H9 (cell line): ENCODE results near the gene HAO1. TPM values are rescaled to one million over a fixed set of nuclear protein-coding genes. Genes with fewer than 3 reads are reported as not detected.
A peak's percentile ranks its signal among the peaks of the same experiment; 100 is the strongest.

Experiments
- DNase-seq: peaks from one replicate; pipeline ENCODE4 v3.0.0-alpha.2; 2017
- H2AFZ ChIP-seq: one replicate; pipeline ENCODE4 v1.6.1; 2013; ENCODE audit warnings: mild to moderate bottlenecking, low read length, control low read depth, moderate library complexity
- H2AK5ac ChIP-seq: 2 replicates; pipeline ENCODE4 v1.6.1; 2013; ENCODE audit warnings: low read length, control low read depth, mixed read lengths; ENCODE audit not compliant: insufficient read length
- H2BK120ac ChIP-seq: one replicate; pipeline ENCODE4 v1.6.1; 2013; ENCODE audit warnings: low read depth, mild to moderate bottlenecking, low read length, control low read depth, inconsistent platforms; ENCODE audit not compliant: poor library complexity, severe bottlenecking
- H2BK12ac ChIP-seq: 2 replicates; pipeline ENCODE4 v1.6.1; 2013; ENCODE audit warnings: low read length, control low read depth, mixed read lengths, low read depth; ENCODE audit not compliant: insufficient read length
- H2BK15ac ChIP-seq: 2 replicates; pipeline ENCODE4 v1.6.1; 2013; ENCODE audit warnings: low read depth, low read length, control low read depth
- H2BK20ac ChIP-seq: one replicate; pipeline ENCODE4 v1.6.1; 2013; ENCODE audit warnings: low read depth, mild to moderate bottlenecking, low read length, control low read depth, inconsistent platforms; ENCODE audit not compliant: poor library complexity, severe bottlenecking
- H2BK5ac ChIP-seq: 2 replicates; pipeline ENCODE4 v1.6.1; 2013; ENCODE audit warnings: low read length, control low read depth, mixed read lengths; ENCODE audit not compliant: insufficient read length
- H3K14ac ChIP-seq: 2 replicates; pipeline ENCODE4 v1.6.1; 2013; ENCODE audit warnings: low read length, control low read depth; ENCODE audit not compliant: insufficient read depth
- H3K18ac ChIP-seq: 2 replicates; pipeline ENCODE4 v1.6.1; 2013; ENCODE audit warnings: low read depth, mild to moderate bottlenecking, mixed read lengths, low read length, control low read depth; ENCODE audit not compliant: insufficient read length
- H3K23ac ChIP-seq: 2 replicates; pipeline ENCODE4 v1.6.1; 2013; ENCODE audit warnings: low read length, control low read depth, mixed read lengths, low read depth; ENCODE audit not compliant: insufficient read length
- H3K23me2 ChIP-seq: 2 replicates; pipeline ENCODE4 v1.6.1; 2013; ENCODE audit warnings: low read depth, mild to moderate bottlenecking, mixed read lengths, low read length, control low read depth; ENCODE audit not compliant: insufficient read length, poor library complexity, severe bottlenecking
- H3K27ac ChIP-seq: 2 replicates; pipeline ENCODE4 v1.5.1; 2013; ENCODE audit warnings: low read length, control low read depth, mixed read lengths, low read depth; ENCODE audit not compliant: insufficient read length
- H3K27me3 ChIP-seq: 2 replicates; pipeline ENCODE4 v1.6.1; 2013; ENCODE audit warnings: low read length, control low read depth, inconsistent platforms; ENCODE audit not compliant: insufficient read depth
- H3K4ac ChIP-seq: 2 replicates; pipeline ENCODE4 v1.6.1; 2013; ENCODE audit warnings: low read depth, mild to moderate bottlenecking, control low read depth, inconsistent platforms, low read length, moderate library complexity
- H3K4me1 ChIP-seq: 2 replicates; pipeline ENCODE4 v1.6.1; 2013; ENCODE audit warnings: low read length, control low read depth, inconsistent platforms; ENCODE audit not compliant: insufficient read depth
- H3K4me2 ChIP-seq: 2 replicates; pipeline ENCODE4 v1.6.1; 2013; ENCODE audit warnings: low read length, control low read depth, mixed read lengths; ENCODE audit not compliant: insufficient read length, insufficient read depth
- H3K56ac ChIP-seq: 2 replicates; pipeline ENCODE4 v1.6.1; 2013; ENCODE audit warnings: low read depth, mild to moderate bottlenecking, mixed read lengths, low read length, control low read depth; ENCODE audit not compliant: insufficient read length
- H3K79me1 ChIP-seq: 2 replicates; pipeline ENCODE4 v1.6.1; 2013; ENCODE audit warnings: low read depth, mild to moderate bottlenecking, moderate library complexity, low read length, control low read depth, inconsistent platforms; ENCODE audit not compliant: insufficient read depth, poor library complexity, severe bottlenecking
- H3K79me2 ChIP-seq: 2 replicates; pipeline ENCODE4 v1.6.1; 2013; ENCODE audit warnings: low read length, control low read depth, inconsistent platforms; ENCODE audit not compliant: insufficient read depth
- H3K9ac ChIP-seq: 2 replicates; pipeline ENCODE4 v1.6.1; 2013; ENCODE audit warnings: low read length, control low read depth, mixed read lengths; ENCODE audit not compliant: insufficient read length; ENCODE audit errors: extremely low read depth
- H3K9me3 ChIP-seq: one replicate; pipeline ENCODE4 v1.6.1; 2013; ENCODE audit warnings: low read depth, low read length, inconsistent platforms; ENCODE audit not compliant: control insufficient read depth
- H3T11ph ChIP-seq: one replicate; pipeline ENCODE4 v1.6.1; 2013; ENCODE audit warnings: mild to moderate bottlenecking, low read length, control low read depth, inconsistent platforms
- H4K20me1 ChIP-seq: one replicate; pipeline ENCODE4 v1.6.1; 2013; ENCODE audit not compliant: control insufficient read depth, insufficient read length, insufficient read depth
- H4K5ac ChIP-seq: 2 replicates; pipeline ENCODE4 v1.6.1; 2013; ENCODE audit warnings: low read depth, mild to moderate bottlenecking, mixed read lengths, low read length, control low read depth; ENCODE audit not compliant: insufficient read length
- H4K8ac ChIP-seq: replicated peaks from 2 replicates; pipeline ENCODE4 v1.6.1; 2013; ENCODE audit warnings: low read length, control low read depth, mixed read lengths, low read depth; ENCODE audit not compliant: insufficient read length
- H4K91ac ChIP-seq: 2 replicates; pipeline ENCODE4 v1.6.1; 2013; ENCODE audit warnings: low read depth, mild to moderate bottlenecking, moderate library complexity, mixed read lengths, low read length, control low read depth; ENCODE audit not compliant: insufficient read length
- H3K27ac Mint-ChIP-seq, 3 experiments: 2 replicates in 2 of 3; 3 replicates in 1 of 3; pipeline ENCODE4 v1.8.0; 2020 to 2021; ENCODE audit warnings: mixed read lengths in 3 of 3, mild to moderate bottlenecking in 1 of 3, moderate library complexity in 1 of 3
- H3K27me3 Mint-ChIP-seq: 2 replicates; pipeline ENCODE4 v1.8.0; 2021; ENCODE audit warnings: low read depth, mild to moderate bottlenecking, moderate library complexity, mixed read lengths
- H3K36me3 Mint-ChIP-seq, 3 experiments: 2 replicates in 2 of 3; 3 replicates in 1 of 3; pipeline ENCODE4 v1.8.0; 2020 to 2021; ENCODE audit warnings: low read depth in 3 of 3, mixed read lengths in 3 of 3; ENCODE audit not compliant: insufficient read depth in 1 of 3
- H3K4me1 Mint-ChIP-seq, 2 experiments: 2 replicates each; pipeline ENCODE4 v1.8.0; 2020; ENCODE audit warnings: mixed read lengths in 2 of 2
- H3K4me3 Mint-ChIP-seq, 2 experiments: 2 replicates in 1 of 2; 3 replicates in 1 of 2; pipeline ENCODE4 v1.8.0; 2020 to 2021; ENCODE audit warnings: mild to moderate bottlenecking in 2 of 2, mixed read lengths in 2 of 2, moderate library complexity in 1 of 2
- H3K9me3 Mint-ChIP-seq, 2 experiments: 2 replicates in 1 of 2; 3 replicates in 1 of 2; pipeline ENCODE4 v1.8.0; 2020; ENCODE audit warnings: mild to moderate bottlenecking in 2 of 2, mixed read lengths in 2 of 2, moderate library complexity in 1 of 2
- CTCF ChIP-seq: fragments of 200-600 bp; sonication (generic); conservative IDR thresholded peaks from 3 replicates; pipeline ENCODE4 v1.8.0; 2021; ENCODE audit warnings: antibody characterized with exemption, mild to moderate bottlenecking
- WGBS: extraction: QIAGEN DNeasy Blood & Tissue Kit; methylation state at CpG from one replicate; pipeline ENCODE4 v1.1.7; 2013; ENCODE audit warnings: missing lambda C conversion rate, low lambda C conversion rate, mixed read lengths; ENCODE audit not compliant: insufficient read length; ENCODE audit errors: extremely low coverage; 5-methylcytosine and 5-hydroxymethylcytosine counted together
- total RNA-seq: library from RNA; stranded (reverse); gene quantifications from 2 replicates; pipeline ENCODE4 v1.2.1, GENCODE V29; 2021

The HAO1 gene
- total RNA-seq, 1 experiment from 2014 or later: not detected

GRCh38 chr20:7859356-7859802, 80.9 kb downstream of the HAO1 start:
- Histone ChIP-seq H2BK15ac (no peak overlapping the region), H3K79me2 (no peaks in the 10 kb centered on the region), H3K18ac (no peak overlapping the region), H2AK5ac (no peak overlapping the region), H2BK5ac (no peak overlapping the region), H3K9me3 (no peaks in the 10 kb centered on the region), H3K79me1 (no peaks in the 10 kb centered on the region), H3K23ac (no peak overlapping the region), H3K27me3 (no peaks in the 10 kb centered on the region), H3K4me1 (no peaks in the 10 kb centered on the region), H3K9ac (no peak overlapping the region), H3T11ph (no peak overlapping the region), H2BK20ac (no peak overlapping the region), H3K56ac (no peak overlapping the region), H3K23me2 (no peaks in the 10 kb centered on the region), H3K27ac (no peak overlapping the region), H2BK12ac (no peak overlapping the region), H4K5ac (no peak overlapping the region), H3K4ac (no peak overlapping the region), H4K91ac (no peak overlapping the region), H3K14ac (no peak overlapping the region), H2BK120ac (no peak overlapping the region), H3K4me2 (no peak overlapping the region), H4K20me1 (no peaks in the 10 kb centered on the region), H2AFZ (no peak overlapping the region), H4K8ac (no peak overlapping the region)
- peak; percentile 73 for TF ChIP-seq CTCF
- Mint-ChIP-seq H3K27ac (no peak overlapping the region), H3K36me3 (no peaks in the 10 kb centered on the region), H3K4me3 (no peak overlapping the region), H3K4me1 (peaks cover 11% of the 10 kb centered on the region in 2 experiments), H3K27me3 (no peaks in the 10 kb centered on the region), H3K9me3 (no peaks in the 10 kb centered on the region; a peak in 1 of 5 replicates)
- no CpG with 5 or more reads among the region's 3 CpGs for WGBS
- no peak for DNase-seq
